Ovary (tissue), 9 donors: ENCODE results near the gene HSD17B7. TPM values are rescaled to one million over a fixed set of nuclear protein-coding genes. Genes with fewer than 3 reads are reported as not detected.
"Not testable (repeated sequence)": the region's sequence is repeated elsewhere in the genome, so short reads cannot be mapped to it uniquely, and the experiment has no call there.

Experiments
- DNase-seq, 5 donors: peaks; one replicate each; pipeline ENCODE4 v3.0.0-alpha.2; 2019 to 2020
- H3K27ac ChIP-seq, 2 donors: fragments of 200-600 bp; one replicate each; pipeline versions ENCODE4 v1.5.1 to v1.8.0; 2019 to 2022
- H3K27me3 ChIP-seq: fragments of 200-600 bp; one replicate; pipeline ENCODE4 v1.8.0; 2022
- H3K36me3 ChIP-seq: fragments of 200-600 bp; sonication (generic); one replicate; pipeline ENCODE4 v1.5.1; 2019
- H3K4me1 ChIP-seq: one replicate; pipeline ENCODE4 v1.8.1; 2013; ENCODE audit warnings: mild to moderate bottlenecking, moderate library complexity; ENCODE audit not compliant: insufficient read depth
- H3K4me3 ChIP-seq: fragments of 200-600 bp; sonication (generic); one replicate; pipeline ENCODE4 v1.5.1; 2017
- H3K9me3 ChIP-seq, 2 donors: fragments of 200-600 bp in 1 of 2; sonication (generic) in 1 of 2; one replicate each; pipeline versions ENCODE4 v1.5.1 to v1.8.1; 2013 to 2019; ENCODE audit warnings: mild to moderate bottlenecking in 1 of 2, moderate library complexity in 1 of 2
- EP300 ChIP-seq: sonication (generic); formaldehyde crosslinking; IDR thresholded peaks from one replicate; pipeline ENCODE4 v1.6.1; 2017; ENCODE audit warnings: antibody characterized with exemption
- POLR2A ChIP-seq: fragments of 450-650 bp; IDR thresholded peaks from one replicate; pipeline ENCODE4 v1.6.1; 2017; ENCODE audit warnings: antibody characterized with exemption, mild to moderate bottlenecking, moderate library complexity
- WGBS, 3 donors: extraction: QIAGEN DNeasy Blood & Tissue Kit in 1 of 3; methylation state at CpG; one replicate each; pipeline versions ENCODE4 v1.1.5 to v1.1.7; 2013 to 2017; 5-methylcytosine and 5-hydroxymethylcytosine counted together
- intact Hi-C, 4 donors: fragments of 100-400 bp; cut with DNase I; formaldehyde crosslinking; loops; one replicate each; pipeline versions ENCODE4 v1.11.0 to v1.15.1; 2022 to 2023
- polyA plus RNA-seq, 2 donors: library from polyadenylated mRNA; stranded (reverse); fragments of 200-250 nt in 1 of 2; fragments of 350-450 nt in 1 of 2; fragmentation: Illumina TruSeq in 1 of 2; extraction: RNeasy Lipid Tissue Mini Kit (QIAGEN cat#74804) in 1 of 2; gene quantifications; one replicate each; pipeline ENCODE4 v1.2.3, GENCODE V29; 2013 to 2014
- total RNA-seq, 7 donors: library from RNA; depleted of rRNA in 2 of 7; stranded (reverse); fragments of >200 nt in 2 of 7; fragmentation: NEBNext Ultra II Directional in 3 of 7; extraction: Animal tissue kit (Norgen Biotek cat#: 25700) in 3 of 7; gene quantifications; one replicate each; pipeline versions ENCODE4 v1.1.0 to v1.2.4, GENCODE V29; 2016 to 2023
- TF ChIP-seq, protein P1 (sequence below), 3 donors: fragments of 450-650 bp in 2 of 3; fragments of 200-600 bp in 1 of 3; IDR thresholded peaks; one replicate each; pipeline versions ENCODE4 v1.5.1 to v1.8.0; 2016 to 2022; ENCODE audit warnings: antibody characterized with exemption in 3 of 3, mild to moderate bottlenecking in 1 of 3
- donor health status: DM: no; HTN: no; CAD: no; lungs with moderate emphysema.
- donor health status: DM: no; HTN: no; CAD: no.
- donor health status: Bipolar disorder and iron deficiency.
- donor health status: DM: yes; HTN: yes; CAD: no.
- donor health status: DM: no; HTN: no; CAD: no.
- donor health status: DM: yes; HTN: yes; CAD: no.

The HSD17B7 gene
- total and polyA plus RNA-seq, 9 donors = 9.0 to 32.0 (median 12.8) TPM

GRCh38 chr1:162796617-162797279 is 6.2 kb downstream of the HSD17B7 start:
- H3K27ac ChIP-seq, H3K36me3 ChIP-seq, H3K4me1 ChIP-seq, H3K9me3 ChIP-seq, DNase-seq, intact Hi-C loops, H3K27me3 ChIP-seq, H3K4me3 ChIP-seq: not testable (repeated sequence)
- 36 to 47% (median 38%) methylated on average over 4 of the region's 4 CpGs for WGBS, 3 donors

DNA sequence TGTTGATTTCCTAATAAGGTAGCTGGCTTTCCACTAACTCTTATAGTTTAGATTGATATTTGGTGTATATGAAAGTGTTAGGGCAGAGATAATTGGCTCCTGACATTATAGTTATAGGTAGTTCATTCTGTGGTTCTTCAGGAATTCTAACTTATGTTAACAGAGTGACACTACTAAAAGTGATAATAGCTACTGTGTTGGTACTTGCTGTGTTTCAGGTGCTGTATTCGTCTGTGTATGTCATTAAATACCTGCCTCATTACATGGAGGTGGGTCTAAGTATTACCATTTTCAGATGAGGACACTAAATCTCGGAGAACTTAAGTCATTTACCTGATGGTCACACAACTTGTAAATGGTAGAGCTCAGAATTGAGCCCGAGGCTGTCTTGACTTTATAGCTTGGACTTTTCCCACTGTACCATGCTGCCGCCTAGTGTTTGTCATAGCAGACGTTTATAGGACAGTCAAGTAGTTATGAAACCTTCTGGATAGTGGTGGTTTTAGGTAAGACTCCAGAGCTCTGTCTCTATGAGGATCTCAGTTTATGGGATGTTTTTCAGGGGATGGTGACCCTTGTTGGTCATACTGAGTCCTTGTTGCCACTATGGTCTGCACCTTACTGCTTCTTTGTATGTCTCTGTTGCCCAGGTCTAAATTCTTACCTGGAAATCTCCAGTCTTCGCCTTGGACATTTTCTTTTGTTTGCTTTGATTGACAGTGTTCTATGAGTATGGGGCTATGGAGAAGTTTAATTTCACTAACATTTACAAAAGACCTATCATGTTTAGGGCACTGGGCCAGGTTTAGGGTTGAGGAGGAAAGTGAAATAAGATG is 9.7 kb downstream of the HSD17B7 start:
- WGBS, 3 donors = 54 to 64% (median 59%) methylated on average over 6 of the region's 6 CpGs
- H3K4me3 ChIP-seq, intact Hi-C loops, H3K36me3 ChIP-seq, H3K27me3 ChIP-seq, H3K27ac ChIP-seq, H3K4me1 ChIP-seq, H3K9me3 ChIP-seq: not testable (repeated sequence)
- TF ChIP-seq, protein P1, sequence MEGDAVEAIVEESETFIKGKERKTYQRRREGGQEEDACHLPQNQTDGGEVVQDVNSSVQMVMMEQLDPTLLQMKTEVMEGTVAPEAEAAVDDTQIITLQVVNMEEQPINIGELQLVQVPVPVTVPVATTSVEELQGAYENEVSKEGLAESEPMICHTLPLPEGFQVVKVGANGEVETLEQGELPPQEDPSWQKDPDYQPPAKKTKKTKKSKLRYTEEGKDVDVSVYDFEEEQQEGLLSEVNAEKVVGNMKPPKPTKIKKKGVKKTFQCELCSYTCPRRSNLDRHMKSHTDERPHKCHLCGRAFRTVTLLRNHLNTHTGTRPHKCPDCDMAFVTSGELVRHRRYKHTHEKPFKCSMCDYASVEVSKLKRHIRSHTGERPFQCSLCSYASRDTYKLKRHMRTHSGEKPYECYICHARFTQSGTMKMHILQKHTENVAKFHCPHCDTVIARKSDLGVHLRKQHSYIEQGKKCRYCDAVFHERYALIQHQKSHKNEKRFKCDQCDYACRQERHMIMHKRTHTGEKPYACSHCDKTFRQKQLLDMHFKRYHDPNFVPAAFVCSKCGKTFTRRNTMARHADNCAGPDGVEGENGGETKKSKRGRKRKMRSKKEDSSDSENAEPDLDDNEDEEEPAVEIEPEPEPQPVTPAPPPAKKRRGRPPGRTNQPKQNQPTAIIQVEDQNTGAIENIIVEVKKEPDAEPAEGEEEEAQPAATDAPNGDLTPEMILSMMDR (IDR thresholded peaks at IDR 0.05) = peak in 1 of 3 donors; percentile 32
- peak in 4 of 5 donors; percentile 37 to 77 (median 50) for DNase-seq

- H3K27me3 ChIP-seq, H3K4me3 ChIP-seq, intact Hi-C loops, H3K36me3 ChIP-seq, DNase-seq, H3K4me1 ChIP-seq, H3K9me3 ChIP-seq, H3K27ac ChIP-seq: not testable (repeated sequence)
- WGBS, 3 donors = 83 to 100% (median 100%) methylated on average over 1 to 2 of the region's 2 CpGs
These were observed 17.0 kb downstream of the HSD17B7 start for GRCh38 chr1:162807503-162807902.

DNA sequence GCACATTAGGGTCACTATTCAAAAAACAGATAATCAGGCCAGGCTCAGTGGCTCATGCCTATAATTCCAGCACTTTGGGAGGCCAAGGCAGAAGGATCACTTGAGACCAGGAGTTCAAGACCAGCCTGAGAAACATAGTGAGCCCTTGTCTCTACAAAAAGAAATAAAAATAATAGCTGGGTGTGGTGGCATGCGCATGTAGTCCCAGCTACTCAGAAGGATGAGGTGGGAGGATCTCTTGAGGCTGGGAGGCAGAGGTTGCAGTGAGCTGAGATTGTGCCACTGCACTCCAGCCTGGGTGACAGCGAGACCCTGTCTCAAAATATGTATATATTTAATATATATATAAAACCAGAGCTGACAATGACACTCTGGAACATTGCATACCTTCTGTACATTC is 21.9 kb downstream of the HSD17B7 start:
- H3K4me3 ChIP-seq, intact Hi-C loops: not testable (repeated sequence)

GRCh38 chr1:162818136-162818535 is 27.6 kb downstream of the HSD17B7 start:
- DNase-seq, H3K27me3 ChIP-seq, H3K36me3 ChIP-seq, H3K4me3 ChIP-seq, H3K9me3 ChIP-seq, H3K4me1 ChIP-seq, H3K27ac ChIP-seq, intact Hi-C loops: not testable (repeated sequence)
- WGBS, 3 donors = 78 to 86% (median 82%) methylated on average over 2 of the region's 2 CpGs

More for the DNA sequence above, 21.9 kb downstream of the HSD17B7 start:
- not testable (repeated sequence) for H3K36me3 ChIP-seq, H3K27ac ChIP-seq, DNase-seq, H3K4me1 ChIP-seq, H3K27me3 ChIP-seq, H3K9me3 ChIP-seq
- 97 to 98% (median 97%) methylated on average over 2 of the region's 2 CpGs for WGBS, 3 donors

DNA sequence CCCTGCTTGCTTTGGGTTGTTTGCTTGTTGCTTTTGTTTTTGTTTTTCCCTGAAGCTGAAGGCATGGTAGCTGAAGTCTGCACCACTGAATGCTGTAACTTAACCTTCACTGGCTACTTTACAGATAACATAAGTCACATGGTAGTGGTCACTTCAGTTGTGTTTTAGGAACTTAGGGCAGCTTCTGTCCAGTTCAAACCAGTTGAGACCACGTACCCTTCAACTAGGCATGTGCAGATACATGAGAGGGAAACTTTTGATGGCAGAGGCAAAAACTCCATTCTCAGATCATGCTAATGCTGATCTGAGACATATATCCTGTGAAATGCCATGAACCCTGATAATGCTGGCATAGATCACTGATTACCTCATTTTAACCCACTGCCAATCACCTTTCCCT is 28.2 kb downstream of the HSD17B7 start:
- WGBS, 3 donors = 92 to 93% (median 93%) methylated on average over 1 of the region's 1 CpG
- H3K27me3 ChIP-seq, DNase-seq, H3K4me3 ChIP-seq, H3K27ac ChIP-seq, H3K36me3 ChIP-seq, intact Hi-C loops, H3K4me1 ChIP-seq, H3K9me3 ChIP-seq: not testable (repeated sequence)

DNA sequence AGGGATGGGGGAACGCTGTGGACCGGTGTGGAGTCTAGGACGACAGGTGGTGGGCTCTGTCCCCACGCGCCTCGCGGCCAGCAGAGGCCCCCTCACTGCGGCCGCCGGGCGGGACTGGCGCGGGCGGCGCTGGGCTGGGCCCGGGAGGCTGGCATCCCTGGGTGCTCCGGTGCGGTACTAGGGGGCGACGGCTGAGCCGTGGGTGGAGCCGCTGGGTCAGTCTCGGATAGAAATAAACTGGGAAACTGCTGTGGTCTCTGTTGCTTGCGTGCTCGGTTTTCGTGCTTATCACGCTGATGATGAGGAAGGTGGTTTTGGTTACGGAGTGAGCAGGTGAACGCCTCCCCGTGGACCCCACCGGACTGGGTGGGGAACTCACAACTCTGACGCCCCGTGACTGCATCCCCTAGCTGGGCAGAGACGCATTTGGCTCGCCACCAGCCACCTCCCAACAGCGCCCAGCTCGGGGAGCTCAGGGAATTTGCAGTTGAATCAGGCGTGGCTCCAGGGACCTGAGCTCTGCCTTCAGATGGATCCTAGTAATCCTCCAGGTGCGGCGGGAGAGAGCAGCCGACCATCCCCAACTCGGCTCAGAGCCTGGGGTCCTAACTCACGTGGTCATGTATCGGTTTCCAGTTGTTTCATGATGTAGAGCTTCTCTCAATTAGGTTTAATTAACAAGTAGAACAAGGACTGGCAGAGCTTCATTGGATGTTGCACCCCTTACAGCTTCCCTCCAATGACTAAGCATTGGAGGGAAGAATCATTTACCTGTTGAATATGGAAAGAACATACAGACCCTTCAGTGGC is 32.1 kb downstream of the HSD17B7 start:
- TF ChIP-seq POLR2A (no peak), EP300 (no peak)
- TF ChIP-seq, protein P1 (IDR thresholded peaks at IDR 0.05) = no peak
- Histone ChIP-seq H3K36me3 (no peaks in the 10 kb centered on the region), H3K27me3 (no peaks in the 10 kb centered on the region), H3K4me3 (peak overlapping the region; percentile 20), H3K4me1 (peaks cover 5% of the 10 kb centered on the region), H3K9me3 (no peaks in the 10 kb centered on the region), H3K27ac (no peak overlapping the region)
- 4 to 5% (median 5%) methylated on average over 44 of the region's 44 CpGs for WGBS, 3 donors
- peak; percentile 13 to 57 (median 24) for DNase-seq
- intact Hi-C loops = no loop called here
